ELR (cell line): ENCODE results near the gene PDF.

Experiments
- DNase-seq: peaks from one replicate; pipeline ENCODE4 v3.0.0-alpha.2; 2015; ENCODE audit warnings: low read depth

PDF gene

DNA sequence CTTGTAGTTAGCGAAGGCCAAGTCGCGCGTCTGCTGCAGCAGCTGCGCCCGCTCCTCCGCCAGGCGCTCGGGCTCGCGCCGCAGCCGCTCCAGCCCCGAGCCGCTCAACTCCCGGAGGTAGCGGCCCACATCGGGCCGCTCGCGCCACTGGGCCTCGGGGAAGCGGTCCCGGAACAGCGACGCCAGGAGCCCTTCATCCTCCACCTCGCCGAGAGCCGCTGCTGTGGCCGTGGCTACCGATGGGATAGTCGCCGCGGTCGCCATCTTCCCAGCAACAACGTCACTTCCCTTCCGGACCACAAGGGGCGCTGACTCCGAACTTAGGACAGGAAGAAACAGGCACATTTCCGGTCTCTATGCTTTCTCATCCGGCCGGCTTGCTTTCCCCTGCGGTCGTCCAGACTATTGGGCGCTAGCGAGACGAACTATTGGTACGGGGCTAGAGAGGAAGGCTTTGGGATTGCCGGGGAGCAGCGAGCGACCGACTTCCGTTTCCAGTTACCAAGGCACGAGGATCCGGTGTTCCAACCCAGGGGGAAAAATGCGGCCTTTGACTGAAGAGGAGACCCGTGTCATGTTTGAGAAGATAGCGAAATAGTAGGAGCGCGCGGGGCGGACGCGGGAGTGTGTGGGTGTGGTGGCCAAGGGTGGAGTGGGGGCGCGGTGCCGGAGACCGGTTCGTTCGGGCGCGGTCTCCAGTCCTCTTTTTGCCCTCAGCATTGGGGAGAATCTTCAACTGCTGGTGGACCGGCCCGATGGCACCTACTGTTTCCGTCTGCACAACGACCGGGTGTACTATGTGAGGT, 9.1 kb upstream of the PDF start, which contains the start of the genes COG8 and NIP7:
Gene COG8, minus strand, starts transcription at position 276 of the 806 bp plus-strand sequence. Its CDS starts 12 bp downstream, at position 264.
Gene NIP7, plus strand, starts transcription at position 484 of the 806 bp plus-strand sequence. Its CDS starts 58 bp downstream, at position 542.
- peak; percentile 100 for DNase-seq

- no peak for DNase-seq
Measured at GRCh38 chr16:69338557-69339288, 8.3 kb upstream of the PDF start.

GRCh38 chr16:69334696-69335095, 4.3 kb upstream of the PDF start:
- DNase-seq: no peak

- peak; percentile 52 for DNase-seq
Measured at GRCh38 chr16:69329369-69330285, 761 bp downstream of the PDF start.

DNA sequence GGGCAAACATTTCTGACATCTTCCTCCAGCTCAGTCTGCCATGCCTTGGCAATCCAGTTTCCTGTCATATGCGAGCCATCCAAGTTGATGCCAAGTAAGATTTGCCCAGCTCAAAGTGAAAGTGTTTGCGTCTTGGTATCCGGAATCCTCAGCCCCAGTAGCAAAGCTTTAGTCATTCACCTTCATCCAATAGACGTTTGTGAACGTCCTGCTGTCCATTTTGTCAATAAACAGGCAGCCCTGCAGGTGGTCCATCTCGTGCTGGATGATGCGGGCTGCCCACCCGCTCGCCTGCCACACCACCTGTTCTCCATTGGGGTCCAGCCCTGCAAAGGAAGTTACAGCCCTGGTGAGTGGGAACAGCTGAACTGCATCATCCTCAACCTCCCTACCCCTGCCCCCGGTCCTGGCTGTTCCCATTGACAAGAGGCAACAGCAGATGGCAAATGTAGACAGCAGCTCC, 1.5 kb downstream of the PDF start:
- peak; percentile 57 for DNase-seq

GRCh38 chr16:69327585-69328310, 2.6 kb downstream of the PDF start:
- no peak for DNase-seq

- no peak for DNase-seq
Measured at GRCh38 chr16:69326172-69326873, 4.1 kb downstream of the PDF start.

DNA sequence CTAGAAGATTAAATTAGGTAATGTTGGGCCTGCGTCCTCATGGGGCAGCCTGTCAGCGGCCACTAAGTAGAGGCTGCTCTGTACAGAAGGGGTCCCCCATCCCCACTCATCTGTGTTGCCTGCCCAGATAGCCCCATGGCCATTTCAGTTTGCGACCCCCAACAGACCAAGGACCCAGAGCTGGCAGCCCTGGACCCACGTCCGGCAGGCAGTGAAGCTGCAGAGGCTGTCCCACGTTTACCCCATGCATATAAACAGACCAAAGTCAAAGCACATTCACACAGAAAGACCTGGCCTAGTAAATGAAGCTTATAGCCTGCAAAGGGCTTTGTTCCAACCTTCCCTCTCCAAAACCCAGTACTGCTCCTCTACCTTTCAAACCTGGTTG, 4.6 kb downstream of the PDF start:
- no peak for DNase-seq

GRCh38 chr16:69324585-69325253, 5.7 kb downstream of the PDF start:
- DNase-seq: no peak

DNA sequence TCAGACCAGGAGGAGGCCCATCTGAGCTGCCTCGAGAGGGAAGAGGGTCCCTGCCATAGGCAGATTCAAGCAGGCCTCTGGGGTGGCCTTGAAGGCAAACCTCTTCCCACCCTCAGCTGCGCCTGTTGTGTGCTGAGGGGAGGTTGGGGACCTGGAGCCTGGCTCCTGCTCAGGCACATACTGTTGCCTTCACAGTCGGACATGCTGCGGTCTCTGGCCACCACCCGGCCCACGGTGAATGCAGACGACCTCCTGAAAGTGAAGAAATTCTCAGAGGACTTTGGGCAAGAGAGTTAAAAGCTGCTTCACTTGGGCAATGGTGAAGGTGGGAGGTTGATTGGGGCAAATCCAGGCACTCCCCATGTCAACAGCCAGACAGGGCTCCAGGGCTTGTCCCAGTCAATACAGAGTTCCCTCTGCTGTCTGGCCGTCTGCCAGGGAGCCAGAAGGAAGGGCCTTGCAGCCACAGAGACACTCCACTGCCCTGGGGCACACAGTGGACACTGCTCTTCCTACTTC, 6.3 kb downstream of the PDF start:
- DNase-seq: no peak

DNA sequence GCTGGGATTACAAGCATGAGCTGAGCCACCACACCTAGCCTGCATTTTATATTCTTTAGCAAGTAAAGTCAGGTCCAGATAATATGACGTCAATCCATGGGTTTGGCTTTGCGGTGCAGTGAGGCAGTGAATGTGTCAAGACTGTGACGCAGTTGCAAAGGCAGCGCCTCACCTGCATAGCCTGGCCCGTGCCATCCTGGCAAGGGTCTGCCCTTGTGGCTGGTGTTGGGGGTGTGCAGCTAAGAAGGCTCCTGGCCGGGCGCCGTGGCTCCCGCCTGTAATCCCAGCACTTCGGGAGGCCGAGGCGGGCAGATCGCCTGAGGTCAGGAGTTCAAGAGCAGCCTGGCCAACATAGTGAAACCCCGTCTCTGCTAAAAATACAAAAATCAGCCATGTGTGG, 7.0 kb downstream of the PDF start:
- DNase-seq: no peak

DNA sequence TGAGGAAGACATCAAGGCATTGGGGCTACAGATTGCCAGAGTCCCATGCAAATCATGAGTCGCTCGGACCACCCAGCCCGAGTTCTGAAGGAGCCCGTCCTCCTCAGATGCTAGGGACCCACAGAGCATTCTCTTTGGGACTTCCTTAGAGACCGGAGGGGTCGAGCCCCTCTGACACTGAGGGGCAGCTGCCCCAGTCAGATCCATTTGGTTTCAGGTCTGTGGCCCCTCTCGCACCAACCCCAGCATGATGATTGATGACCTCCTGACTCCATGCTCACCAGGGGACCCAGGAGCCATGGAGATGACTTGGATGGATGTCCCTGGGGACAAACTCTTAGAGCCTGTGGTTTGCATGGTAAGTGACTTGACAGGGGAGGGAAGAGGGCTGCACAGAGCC, 8.0 kb downstream of the PDF start:
- DNase-seq: no peak

- no peak for DNase-seq
Measured at GRCh38 chr16:69321080-69321479, 9.3 kb downstream of the PDF start.

DNA sequence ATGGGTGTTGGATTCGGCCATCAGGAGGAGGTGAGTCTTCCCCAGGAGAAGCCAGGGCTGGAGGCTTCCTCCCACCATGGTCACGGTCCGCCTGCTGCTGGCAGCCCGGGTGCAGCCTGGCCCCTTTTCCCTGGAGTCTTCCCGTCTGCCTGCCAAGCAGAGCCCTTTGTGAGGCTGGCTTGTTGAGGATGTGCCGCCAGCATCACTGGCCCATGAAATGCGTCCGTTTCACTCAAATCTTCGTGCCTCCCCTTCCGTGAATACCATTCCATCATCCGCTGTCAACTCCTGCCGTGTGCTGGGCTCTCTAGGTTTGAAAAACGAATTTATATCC, 9.7 kb downstream of the PDF start:
- no peak for DNase-seq

GRCh38 chr16:69319826-69320739, 10.3 kb downstream of the PDF start:
- DNase-seq: no peak

GRCh38 chr16:69319381-69319780, 11.0 kb downstream of the PDF start:
- DNase-seq: no peak

DNA sequence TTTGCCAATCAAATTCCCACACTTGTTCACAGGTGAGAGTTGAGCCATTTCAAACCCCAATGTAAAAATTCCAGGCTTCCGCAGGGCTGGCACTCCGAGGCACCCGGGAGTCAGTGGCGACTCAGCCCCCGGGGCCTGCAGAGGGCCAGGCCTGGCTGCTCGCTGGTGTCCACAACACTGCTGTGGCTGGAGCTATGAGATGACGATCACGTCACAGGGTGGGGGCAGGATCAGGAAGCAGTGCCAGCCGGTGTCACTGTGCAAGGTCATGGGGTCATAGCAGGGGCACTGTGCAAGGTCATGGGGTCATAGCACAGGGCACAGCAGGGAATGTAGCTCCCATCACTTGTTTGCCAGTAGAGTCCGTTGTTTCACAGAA, 11.5 kb downstream of the PDF start:
- no peak for DNase-seq

DNA sequence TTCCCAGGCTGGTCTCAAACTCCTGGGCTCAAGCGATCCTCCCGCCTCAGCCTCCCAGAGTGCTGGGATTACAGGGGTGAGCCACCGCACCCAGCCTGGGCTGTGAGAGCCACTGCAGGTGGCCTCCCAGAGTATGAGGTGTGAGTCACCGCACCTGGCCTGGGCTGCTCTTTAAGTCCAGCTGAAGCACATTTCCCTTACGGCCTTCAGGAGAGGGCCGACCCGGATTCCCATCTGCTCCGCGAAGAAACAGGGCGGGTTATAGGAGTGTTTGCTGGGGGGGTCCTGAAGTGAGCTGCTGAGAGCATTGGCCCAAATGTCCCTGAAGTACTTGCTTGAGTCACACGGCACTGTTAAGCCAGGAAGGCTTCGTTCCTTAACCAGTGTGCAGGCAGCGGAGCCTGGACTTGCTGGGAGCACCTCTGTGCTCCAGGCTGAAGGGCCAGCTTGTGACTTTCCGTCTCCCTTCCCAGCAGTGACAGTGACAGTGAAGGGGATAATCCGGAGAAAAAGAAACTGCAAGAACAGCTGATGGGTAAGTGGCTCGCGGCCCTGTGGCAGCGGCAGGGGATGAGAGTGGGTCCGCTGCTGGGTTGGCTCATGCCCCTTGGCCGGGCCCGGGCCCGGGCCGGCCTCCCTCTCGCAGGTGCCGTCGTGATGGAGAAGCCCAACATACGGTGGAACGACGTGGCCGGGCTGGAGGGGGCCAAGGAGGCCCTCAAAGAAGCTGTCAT, 12.0 kb downstream of the PDF start:
- no peak for DNase-seq
